ENCODE data around the gene ZNF629.

DNA sequence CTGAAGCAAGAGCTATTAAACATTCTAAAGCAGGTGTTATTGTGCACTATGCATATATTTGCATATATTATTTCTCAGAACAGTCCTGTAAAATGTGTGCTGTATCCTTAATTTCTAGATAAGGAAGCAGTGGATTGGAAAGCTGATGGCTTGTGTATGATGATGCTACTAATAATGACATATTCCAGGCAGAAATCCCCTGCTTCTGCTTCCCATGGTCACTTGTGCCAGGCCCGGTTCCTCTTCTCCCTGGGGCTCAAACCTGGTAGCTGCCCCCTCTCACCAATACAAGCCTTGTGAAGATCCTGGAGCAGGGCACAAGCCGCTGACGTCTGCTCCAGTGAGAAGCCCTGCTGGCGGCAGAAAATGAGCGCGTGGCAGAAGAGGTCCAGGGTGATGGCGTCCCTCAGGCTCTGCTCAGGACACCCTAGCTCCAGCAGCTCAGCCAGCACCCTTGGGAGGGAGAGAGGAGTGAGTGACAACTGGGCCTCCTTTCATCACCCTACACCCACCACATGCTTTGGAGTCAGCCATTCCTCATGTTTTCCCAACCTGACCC is 26.9 kb downstream of the ZNF629 start:
- TF ChIP-seq POLR2A (IDR thresholded peaks at IDR 0.05): no peak
- TF ChIP-seq, protein P1, sequence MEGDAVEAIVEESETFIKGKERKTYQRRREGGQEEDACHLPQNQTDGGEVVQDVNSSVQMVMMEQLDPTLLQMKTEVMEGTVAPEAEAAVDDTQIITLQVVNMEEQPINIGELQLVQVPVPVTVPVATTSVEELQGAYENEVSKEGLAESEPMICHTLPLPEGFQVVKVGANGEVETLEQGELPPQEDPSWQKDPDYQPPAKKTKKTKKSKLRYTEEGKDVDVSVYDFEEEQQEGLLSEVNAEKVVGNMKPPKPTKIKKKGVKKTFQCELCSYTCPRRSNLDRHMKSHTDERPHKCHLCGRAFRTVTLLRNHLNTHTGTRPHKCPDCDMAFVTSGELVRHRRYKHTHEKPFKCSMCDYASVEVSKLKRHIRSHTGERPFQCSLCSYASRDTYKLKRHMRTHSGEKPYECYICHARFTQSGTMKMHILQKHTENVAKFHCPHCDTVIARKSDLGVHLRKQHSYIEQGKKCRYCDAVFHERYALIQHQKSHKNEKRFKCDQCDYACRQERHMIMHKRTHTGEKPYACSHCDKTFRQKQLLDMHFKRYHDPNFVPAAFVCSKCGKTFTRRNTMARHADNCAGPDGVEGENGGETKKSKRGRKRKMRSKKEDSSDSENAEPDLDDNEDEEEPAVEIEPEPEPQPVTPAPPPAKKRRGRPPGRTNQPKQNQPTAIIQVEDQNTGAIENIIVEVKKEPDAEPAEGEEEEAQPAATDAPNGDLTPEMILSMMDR (IDR thresholded peaks at IDR 0.05): no peak
